Natural killer cell (primary cell): ENCODE data around the gene C1orf226. TPM values are rescaled to one million over a fixed set of nuclear protein-coding genes. Genes with fewer than 3 reads are reported as not detected.

Source experiments
- ATAC-seq, 3 donors: fragments of 150-1000 bp in 2 of 3; fragments of 200-7000 bp in 1 of 3; cut with Tn5 transposase; 1 replicate in 1 of 3; 2 replicates in 2 of 3; pipeline ENCODE4 v1.10.0; 2021; ENCODE audit warnings: mild to moderate bottlenecking in 2 of 3, moderate library complexity in 2 of 3
- DNase-seq, 2 donors: peaks; one replicate each; pipeline versions ENCODE4 v3.0.0 to v3.0.0-alpha.2; 2013 to 2021; ENCODE audit warnings: mixed read lengths in 1 of 2
- H3K27ac ChIP-seq: one replicate; pipeline ENCODE4 v1.5.1; 2013; ENCODE audit warnings: mild to moderate bottlenecking, low read length
- H3K27me3 ChIP-seq: one replicate; pipeline ENCODE4 v1.6.1; 2013; ENCODE audit warnings: low read length; ENCODE audit not compliant: control insufficient read depth, insufficient read depth
- H3K36me3 ChIP-seq: one replicate; pipeline ENCODE4 v1.6.1; 2013; ENCODE audit warnings: low read length; ENCODE audit not compliant: control insufficient read depth, insufficient read depth
- H3K4me1 ChIP-seq: one replicate; pipeline ENCODE4 v1.6.1; 2013; ENCODE audit warnings: low read length; ENCODE audit not compliant: control insufficient read depth, insufficient read depth
- H3K4me3 ChIP-seq: one replicate; pipeline ENCODE4 v1.5.1; 2013; ENCODE audit warnings: low read length
- H3K9me3 ChIP-seq: one replicate; pipeline ENCODE4 v1.6.1; 2013; ENCODE audit warnings: low read length; ENCODE audit not compliant: control insufficient read depth, insufficient read depth
- H3K27ac Mint-ChIP-seq, 2 donors: one replicate each; pipeline ENCODE4 v1.8.0; 2022; ENCODE audit warnings: mild to moderate bottlenecking in 2 of 2, mixed read lengths in 2 of 2, moderate library complexity in 1 of 2
- H3K27me3 Mint-ChIP-seq, 2 donors: one replicate each; pipeline ENCODE4 v1.8.0; 2022; ENCODE audit warnings: low read depth in 2 of 2, mixed read lengths in 2 of 2
- H3K36me3 Mint-ChIP-seq: one replicate; pipeline ENCODE4 v1.8.0; 2022; ENCODE audit warnings: mixed read lengths
- H3K4me1 Mint-ChIP-seq, 2 donors: one replicate each; pipeline ENCODE4 v1.8.0; 2022; ENCODE audit warnings: mixed read lengths in 2 of 2
- H3K4me3 Mint-ChIP-seq: one replicate; pipeline ENCODE4 v1.8.0; 2022; ENCODE audit warnings: mild to moderate bottlenecking, moderate library complexity, mixed read lengths
- H3K9me3 Mint-ChIP-seq, 2 donors: one replicate each; pipeline ENCODE4 v1.8.0; 2022; ENCODE audit warnings: mixed read lengths in 2 of 2
- WGBS: methylation state at CpG from one replicate; pipeline ENCODE4 v1.1.7; 2013; ENCODE audit warnings: missing lambda C conversion rate; ENCODE audit not compliant: insufficient coverage; 5-methylcytosine and 5-hydroxymethylcytosine counted together
- intact Hi-C: fragments of 100-400 bp; cut with micrococcal nuclease; formaldehyde crosslinking; loops from one replicate; pipeline ENCODE4 v1.14.2; 2022
- total RNA-seq, 4 donors: library from RNA; stranded (reverse); fragments of 120-200 nt in 1 of 4; gene quantifications; one replicate each; pipeline versions ENCODE4 v1.2.3 to v1.2.4, GENCODE V29; 2013 to 2022
- TF ChIP-seq, protein P1 (sequence below): fragments of 200-600 bp; IDR thresholded peaks from one replicate; pipeline ENCODE4 v1.8.0; 2022; ENCODE audit warnings: antibody characterized with exemption

The C1orf226 gene
- total RNA-seq, 3 donors from 2014 or later (not counting 1 experiment from before 2014, with no cell fraction given), result 0.09 to 0.34 (median 0.13) TPM

DNA sequence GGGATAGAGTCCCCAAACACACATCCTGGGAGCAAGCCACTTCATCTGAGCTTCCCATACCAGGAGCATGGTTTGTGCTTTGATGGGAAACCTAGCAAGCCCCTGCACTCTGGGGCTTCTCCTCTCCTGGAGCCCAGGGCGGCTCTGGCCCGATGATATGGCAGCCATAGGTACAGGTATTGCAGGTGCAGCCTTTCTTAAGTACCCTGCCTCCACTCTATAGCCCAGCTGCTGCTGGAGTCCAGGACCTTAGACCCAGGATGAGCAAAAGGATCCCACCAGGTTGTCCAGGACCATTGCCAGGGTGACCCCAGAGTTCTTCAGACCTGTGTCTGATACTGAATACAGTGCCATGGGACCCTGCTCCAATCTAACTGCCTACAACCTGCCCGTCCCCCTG is 4.2 kb downstream of the C1orf226 start:
- no peak overlapping the region for H3K27ac ChIP-seq
- TF ChIP-seq, protein P1, sequence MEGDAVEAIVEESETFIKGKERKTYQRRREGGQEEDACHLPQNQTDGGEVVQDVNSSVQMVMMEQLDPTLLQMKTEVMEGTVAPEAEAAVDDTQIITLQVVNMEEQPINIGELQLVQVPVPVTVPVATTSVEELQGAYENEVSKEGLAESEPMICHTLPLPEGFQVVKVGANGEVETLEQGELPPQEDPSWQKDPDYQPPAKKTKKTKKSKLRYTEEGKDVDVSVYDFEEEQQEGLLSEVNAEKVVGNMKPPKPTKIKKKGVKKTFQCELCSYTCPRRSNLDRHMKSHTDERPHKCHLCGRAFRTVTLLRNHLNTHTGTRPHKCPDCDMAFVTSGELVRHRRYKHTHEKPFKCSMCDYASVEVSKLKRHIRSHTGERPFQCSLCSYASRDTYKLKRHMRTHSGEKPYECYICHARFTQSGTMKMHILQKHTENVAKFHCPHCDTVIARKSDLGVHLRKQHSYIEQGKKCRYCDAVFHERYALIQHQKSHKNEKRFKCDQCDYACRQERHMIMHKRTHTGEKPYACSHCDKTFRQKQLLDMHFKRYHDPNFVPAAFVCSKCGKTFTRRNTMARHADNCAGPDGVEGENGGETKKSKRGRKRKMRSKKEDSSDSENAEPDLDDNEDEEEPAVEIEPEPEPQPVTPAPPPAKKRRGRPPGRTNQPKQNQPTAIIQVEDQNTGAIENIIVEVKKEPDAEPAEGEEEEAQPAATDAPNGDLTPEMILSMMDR, result no peak
- H3K27me3 Mint-ChIP-seq, result no peaks in the 10 kb centered on the region
- H3K36me3 ChIP-seq, result no peaks in the 10 kb centered on the region
- DNase-seq, result no peak
- H3K27ac Mint-ChIP-seq, result no peak overlapping the region
- H3K4me1 Mint-ChIP-seq, result peaks cover 30 to 40% of the 10 kb centered on the region in 2 donors
- WGBS, result 78% methylated on average over 3 of the region's 3 CpGs
- no peaks in the 10 kb centered on the region for H3K9me3 ChIP-seq
- no peak for ATAC-seq
- no peaks in the 10 kb centered on the region for H3K36me3 Mint-ChIP-seq
- H3K4me1 ChIP-seq, result peaks cover 25% of the 10 kb centered on the region
- no peaks in the 10 kb centered on the region for H3K27me3 ChIP-seq
- H3K4me3 Mint-ChIP-seq, result no peak overlapping the region
- no peak overlapping the region for H3K4me3 ChIP-seq
- intact Hi-C loops, result loop anchor here (10.0 kb wide), 1 partner anchor 49 kb away; no protein-coding TSS in a partner anchor
- H3K9me3 Mint-ChIP-seq, result no peaks in the 10 kb centered on the region

DNA sequence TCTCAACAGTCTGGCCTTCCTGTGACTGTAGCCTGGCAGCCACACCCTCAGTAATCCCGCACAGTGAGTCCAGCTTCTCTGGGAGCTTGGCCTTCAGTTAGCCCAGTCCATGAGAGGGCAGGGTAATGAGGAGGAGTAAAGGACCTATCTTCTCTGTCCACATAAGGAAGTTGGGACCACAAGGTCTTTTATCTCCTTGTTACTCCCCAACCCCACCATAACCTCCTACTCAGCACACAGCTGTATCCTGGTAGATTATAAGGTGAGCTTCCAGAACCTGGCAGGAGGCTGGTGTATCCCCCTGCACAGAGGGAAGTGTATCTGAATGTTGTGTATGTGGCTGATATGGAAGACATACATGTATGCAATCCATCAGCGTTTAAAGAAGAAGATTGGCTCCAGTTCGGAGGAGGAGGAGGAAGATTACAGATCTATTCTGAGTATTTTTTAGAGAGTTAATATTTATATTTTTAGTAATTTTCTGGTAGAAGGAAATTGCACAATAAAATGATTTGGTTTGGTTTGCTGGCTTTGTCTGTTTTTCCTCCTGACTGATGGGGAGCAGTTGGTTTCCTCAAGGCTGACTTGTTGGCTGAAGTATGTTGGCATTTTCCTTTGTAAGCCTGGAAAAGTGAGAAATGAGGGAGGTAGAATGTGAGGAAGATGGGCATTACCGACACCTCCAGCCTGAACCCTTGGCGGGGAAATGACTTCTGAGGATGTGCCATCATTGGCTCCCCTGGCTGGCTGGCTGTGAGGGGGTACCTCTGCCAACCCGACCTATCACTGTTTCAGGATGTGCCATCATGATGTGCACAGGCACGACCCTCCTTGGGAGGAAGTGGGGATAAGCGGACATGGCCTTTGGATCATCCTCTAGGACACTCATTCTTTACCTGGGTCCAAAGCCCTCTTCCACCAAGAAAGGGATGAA is 5.0 kb downstream of the C1orf226 start:
- Mint-ChIP-seq H3K4me1 (peaks cover 39 to 47% of the 10 kb centered on the region in 2 donors), H3K9me3 (no peaks in the 10 kb centered on the region), H3K36me3 (no peaks in the 10 kb centered on the region), H3K4me3 (no peak overlapping the region), H3K27ac (no peak overlapping the region), H3K27me3 (no peaks in the 10 kb centered on the region)
- H3K4me3 ChIP-seq, result no peak overlapping the region
- no peaks in the 10 kb centered on the region for H3K36me3 ChIP-seq
- WGBS, result 71% methylated on average over 8 of the region's 8 CpGs
- intact Hi-C loops, result loop anchor here (10.0 kb wide), 1 partner anchor 48 kb away; no protein-coding TSS in a partner anchor
- TF ChIP-seq, protein P1, result no peak
- H3K4me1 ChIP-seq, result peaks cover 25% of the 10 kb centered on the region
- H3K9me3 ChIP-seq, result no peaks in the 10 kb centered on the region
- no peaks in the 10 kb centered on the region for H3K27me3 ChIP-seq
- H3K27ac ChIP-seq, result no peak overlapping the region
- ATAC-seq (no peak), DNase-seq (no peak)

DNA sequence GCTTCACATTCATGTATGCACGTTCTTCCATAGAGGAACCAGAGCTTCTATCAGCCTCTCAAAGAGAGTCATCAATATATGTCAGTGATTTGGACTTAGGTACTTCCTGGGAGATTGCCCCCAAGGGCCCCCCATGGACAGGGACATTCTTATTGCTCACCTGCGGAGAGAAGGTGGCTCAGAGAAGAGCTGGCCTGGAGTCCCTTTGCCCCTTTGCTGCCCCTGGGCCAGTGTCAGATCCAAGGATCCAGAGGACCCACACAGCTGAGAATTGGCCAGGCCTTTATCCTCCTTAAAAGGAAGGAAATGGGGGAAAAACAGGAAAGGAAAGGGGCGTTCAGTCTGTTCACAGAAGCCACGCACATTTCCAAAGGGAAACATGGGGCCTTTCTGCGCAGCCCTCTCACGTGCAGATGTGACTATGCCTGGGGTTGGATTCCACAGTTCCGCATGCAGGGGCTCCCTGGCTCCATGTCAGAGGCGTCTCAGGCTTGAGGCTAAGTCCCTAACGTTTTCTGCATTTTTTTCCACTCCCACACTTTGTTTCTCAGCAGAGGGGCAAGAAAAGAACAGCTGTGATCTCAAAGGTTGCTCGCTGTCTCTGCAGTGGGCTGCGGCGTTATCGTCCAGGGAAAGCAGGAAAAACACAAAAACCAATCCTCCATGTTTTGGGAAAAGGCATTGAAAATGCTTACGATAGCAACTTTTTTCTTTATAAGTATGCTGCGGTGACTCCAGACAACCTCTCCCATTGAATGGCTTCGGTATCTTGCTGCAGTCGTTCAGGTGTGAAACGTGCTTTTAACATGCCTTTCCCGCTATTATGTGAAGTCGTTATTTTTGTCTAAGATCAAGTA is 5.9 kb downstream of the C1orf226 start:
- H3K36me3 ChIP-seq, result no peaks in the 10 kb centered on the region
- no peaks in the 10 kb centered on the region for H3K27me3 ChIP-seq
- no peaks in the 10 kb centered on the region for H3K9me3 ChIP-seq
- ATAC-seq, result no peak
- H3K27me3 Mint-ChIP-seq, result no peaks in the 10 kb centered on the region
- TF ChIP-seq, protein P1, result no peak
- intact Hi-C loops, result loop anchor here (10.0 kb wide), 1 partner anchor 47 kb away; no protein-coding TSS in a partner anchor
- peaks cover 48 to 56% of the 10 kb centered on the region in 2 donors for H3K4me1 Mint-ChIP-seq
- no peaks in the 10 kb centered on the region for H3K9me3 Mint-ChIP-seq
- no peak overlapping the region for H3K4me3 ChIP-seq
- H3K36me3 Mint-ChIP-seq, result no peaks in the 10 kb centered on the region
- no peak overlapping the region for H3K4me3 Mint-ChIP-seq
- WGBS, result 89% methylated on average over 20 of the region's 20 CpGs
- peaks cover 25% of the 10 kb centered on the region for H3K4me1 ChIP-seq
- no peak overlapping the region for H3K27ac ChIP-seq
- DNase-seq, result no peak
- no peak overlapping the region for H3K27ac Mint-ChIP-seq
